GM23248 (cell line): Measurements from ENCODE around the gene XXYLT1.

Source experiments
- EZH2 ChIP-seq: fragments of 200-600 bp; sonication (generic); IDR thresholded peaks from 2 replicates; pipeline ENCODE4 v1.6.1; 2018; ENCODE audit warnings: antibody characterized with exemption, mild to moderate bottlenecking; ENCODE audit not compliant: insufficient read depth, poor library complexity, severe bottlenecking
- EZH2phosphoT487 ChIP-seq: fragments of 200-600 bp; sonication (generic); IDR thresholded peaks from 2 replicates; pipeline ENCODE4 v1.6.1; 2018; ENCODE audit warnings: antibody characterized with exemption, moderate library complexity, mild to moderate bottlenecking, low read depth; ENCODE audit not compliant: insufficient read depth

DNA sequence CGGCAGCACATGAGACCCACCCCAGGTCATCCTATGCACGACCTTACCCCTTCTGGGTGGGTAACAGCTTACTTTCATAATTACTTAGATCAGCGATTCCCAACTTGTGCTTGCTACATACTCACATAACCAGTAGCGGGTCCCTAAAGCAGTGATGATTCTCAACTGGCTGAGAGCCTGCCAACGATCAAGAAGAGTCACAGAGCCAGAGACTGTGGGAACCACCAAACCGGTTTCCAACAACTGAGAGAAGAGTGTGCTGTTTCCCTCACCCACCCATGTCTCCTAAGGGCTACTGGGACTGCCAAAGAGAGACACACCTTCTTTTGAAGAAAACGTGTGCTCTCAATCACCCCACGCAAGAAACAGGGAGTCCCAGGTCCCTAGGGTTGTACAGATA is 12.0 kb upstream of the XXYLT1 start:
- no peak for TF ChIP-seq EZH2
- no peak for TF ChIP-seq EZH2phosphoT487
